ENCODE results near the gene LMO7.

Gene LMO7

DNA sequence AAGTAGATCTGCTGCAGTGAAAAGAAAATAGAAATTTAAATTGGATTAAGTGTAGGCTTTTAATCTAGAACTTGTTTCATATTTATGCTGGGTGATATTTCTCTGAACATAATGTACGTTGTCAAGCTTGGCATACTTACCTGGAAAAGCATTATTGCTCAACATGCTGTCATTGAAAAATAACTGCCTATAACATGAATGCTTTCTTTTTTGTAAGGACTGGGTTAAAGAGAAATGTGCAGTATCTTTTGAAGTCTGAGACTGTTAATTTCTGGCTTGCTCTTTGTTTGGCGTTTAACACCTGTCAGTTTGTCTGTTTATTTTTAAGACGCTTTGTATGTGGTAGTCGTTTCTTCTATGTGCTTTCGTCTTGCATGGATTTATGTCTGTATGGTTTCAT is 175.2 kb downstream of the LMO7 start:
- DNase-seq = no peak

DNA sequence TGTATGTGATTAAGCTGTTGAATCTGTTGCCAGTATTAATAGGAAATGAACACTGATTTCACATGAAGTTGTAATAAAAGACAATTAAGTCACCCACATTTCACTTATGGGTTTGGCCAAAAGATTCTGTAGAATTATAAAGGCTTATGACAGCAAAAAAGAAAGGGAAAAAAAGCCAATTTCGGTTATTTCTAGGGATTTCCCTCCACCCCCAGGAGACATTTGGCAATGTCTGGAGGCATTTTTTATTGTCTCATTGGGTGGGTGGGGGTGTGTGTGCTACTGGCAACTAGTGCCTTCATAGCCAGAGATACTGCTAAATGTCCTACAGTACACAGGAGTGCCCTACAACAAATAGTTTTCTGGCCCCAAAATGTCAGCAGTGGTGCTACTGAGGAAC is 175.7 kb downstream of the LMO7 start:
- DNase-seq = no peak

DNA sequence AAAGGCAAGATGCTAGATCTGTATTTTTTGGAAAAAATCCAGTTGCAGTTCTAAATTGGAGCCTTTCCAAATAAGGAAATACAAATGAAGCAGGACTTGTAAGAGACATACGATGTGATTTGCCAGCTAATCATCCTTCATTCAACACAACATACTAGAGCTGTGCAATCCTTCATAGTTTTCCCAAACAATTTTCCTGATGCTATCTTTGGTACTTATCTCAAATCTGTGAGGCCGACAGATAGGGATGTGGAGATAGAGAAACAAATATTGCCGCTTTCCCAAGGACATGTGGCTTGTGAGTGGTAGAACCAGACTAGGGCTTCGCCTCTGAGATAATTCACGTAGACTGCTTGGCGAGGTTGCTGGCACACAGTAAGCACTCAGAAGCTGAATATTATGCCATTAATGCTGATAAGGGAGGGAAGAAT is 176.6 kb downstream of the LMO7 start:
- no peak for DNase-seq

DNA sequence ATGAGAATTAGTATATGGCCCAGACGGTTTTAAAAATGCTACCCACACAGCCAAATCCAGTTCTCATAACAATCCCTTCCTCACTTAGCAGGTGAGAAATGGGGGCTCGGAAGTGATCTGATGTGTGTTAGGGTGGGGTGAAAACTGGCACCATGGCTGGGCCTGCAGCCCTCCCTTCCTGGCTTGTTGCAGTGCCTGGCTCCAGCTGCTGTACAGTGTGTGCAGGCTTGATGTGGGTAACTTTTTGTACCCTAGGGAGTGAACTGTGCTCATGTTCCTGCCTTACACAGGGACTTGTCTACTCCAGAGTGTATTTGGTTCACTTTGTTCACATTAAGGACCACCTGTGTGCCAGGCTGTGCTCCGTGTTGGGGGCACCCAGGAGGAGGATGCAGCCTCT is 177.2 kb downstream of the LMO7 start:
- DNase-seq = no peak

DNA sequence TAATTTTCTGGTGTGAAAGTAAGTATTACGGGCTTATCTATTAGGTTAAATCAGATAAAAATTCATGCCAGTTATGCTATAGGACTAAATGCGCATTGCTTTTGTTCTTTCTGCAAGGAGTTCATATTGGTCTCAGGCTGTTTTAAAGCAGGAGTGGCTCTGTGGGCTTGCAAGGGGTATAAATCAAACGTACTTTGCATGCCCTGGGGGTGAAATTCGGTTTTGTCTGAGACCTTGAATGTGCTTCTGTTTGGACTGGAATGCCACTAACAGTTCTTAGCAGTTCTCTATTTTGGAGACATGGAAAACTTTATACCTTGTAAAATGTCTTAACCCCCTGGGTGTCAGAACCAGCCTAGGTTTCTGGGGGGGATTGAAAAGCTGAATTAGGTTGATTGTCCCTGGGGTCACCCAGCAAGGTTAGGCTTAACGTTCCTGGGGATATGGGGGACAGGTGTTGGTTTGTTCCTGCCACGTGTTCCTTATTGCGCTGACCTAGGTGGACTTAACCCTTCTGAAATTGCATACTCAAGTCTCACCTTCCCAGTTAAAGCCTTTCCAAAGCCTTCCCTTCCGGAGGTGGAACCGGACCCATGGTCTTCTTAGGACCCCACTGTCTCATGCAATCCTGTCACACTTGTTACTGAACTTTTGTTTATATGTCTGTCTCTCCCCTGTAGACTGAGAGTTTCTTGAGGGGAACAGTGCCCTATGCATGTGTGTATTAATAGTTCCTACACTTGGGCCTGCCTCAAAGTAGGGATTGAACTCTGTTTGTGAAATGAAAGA is 182.2 kb downstream of the LMO7 start:
- no peak for DNase-seq

DNA sequence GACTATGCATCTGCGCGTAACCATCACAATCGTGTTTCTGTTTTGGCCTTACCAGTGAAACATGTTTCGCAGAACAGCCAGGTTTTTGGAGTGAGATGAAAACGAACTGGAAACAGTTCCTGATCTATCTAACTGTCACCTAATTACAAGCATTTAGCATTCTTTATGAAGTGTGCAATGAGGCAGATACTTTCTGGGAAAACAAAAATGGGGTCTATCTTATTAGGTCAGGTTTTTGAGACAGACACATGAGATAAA is 182.8 kb downstream of the LMO7 start:
- no peak for DNase-seq

DNA sequence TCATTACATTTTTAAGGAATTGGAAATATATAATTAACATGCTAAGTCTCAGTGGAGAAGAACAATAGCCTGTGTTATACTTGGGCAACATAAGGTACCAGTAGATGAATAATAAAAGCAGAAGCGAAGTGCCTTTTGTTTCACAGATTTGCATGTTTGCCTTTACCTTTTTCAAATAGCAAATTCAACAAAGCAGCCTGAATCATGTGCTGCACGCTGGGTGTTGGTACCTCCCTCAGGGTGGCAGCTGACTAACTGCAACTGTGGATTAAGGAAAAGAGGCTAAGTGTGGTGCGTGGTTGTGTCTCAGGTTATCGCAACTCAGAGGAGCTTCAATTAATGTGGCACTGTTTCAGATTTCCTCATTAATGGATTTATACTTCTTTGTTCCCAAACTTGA is 189.0 kb downstream of the LMO7 start:
- DNase-seq = no peak

DNA sequence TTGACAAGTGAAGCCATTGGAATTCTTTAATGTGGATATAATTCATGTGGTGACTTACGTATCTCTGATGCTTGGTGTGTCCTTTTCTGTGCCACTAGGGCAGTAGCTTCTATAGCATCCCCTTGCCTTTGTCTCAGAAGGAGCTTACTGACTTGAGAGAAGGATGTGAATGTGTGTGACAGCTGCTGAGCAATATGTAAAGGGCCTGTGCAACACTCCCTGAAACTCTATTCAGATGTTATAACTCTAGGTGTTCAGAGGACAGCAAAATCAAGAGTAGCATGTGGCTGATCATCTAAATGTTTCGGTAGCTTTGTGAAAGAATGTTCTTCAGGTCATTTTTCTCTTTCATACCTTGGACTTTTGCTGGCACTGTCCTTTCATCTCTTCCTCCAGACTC is 189.5 kb downstream of the LMO7 start:
- DNase-seq = no peak

DNA sequence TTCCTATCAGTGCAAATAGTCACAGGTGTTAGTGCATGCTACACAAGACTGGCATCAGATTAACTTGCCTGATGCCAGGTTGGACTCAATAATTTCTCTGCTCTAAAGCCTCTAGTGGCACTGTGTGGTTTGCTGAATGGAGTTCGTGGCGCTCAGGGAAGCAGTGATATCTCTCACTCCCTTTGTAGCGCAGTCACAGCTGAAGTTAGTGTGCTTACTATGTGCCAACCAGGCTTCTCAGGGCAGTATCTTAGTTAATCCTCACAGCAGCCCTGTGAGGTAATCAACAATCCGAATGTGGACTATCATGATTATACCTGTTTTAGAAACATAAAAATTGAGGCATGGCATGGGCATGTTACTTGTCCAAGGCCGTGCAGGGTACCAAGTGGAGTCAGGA is 190.3 kb downstream of the LMO7 start:
- DNase-seq = no peak

DNA sequence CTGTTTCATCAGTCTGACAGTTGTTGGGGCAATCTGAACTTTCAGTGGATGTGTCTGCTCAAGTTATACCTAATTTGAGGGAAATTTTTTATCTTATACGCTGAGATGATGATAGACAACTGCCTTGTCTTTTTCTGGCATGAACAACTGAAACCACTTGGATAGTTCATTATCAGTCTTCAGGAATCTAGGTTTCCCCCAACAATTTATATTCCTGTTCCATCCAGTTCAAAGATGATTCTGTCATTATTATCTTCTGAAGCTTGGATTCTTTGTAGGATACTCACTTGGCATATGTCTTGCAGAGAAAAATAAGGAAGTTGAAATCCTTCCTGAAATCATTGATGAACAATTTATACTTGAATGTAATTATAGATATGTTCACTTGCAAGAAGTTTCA is 193.7 kb downstream of the LMO7 start:
- no peak for DNase-seq

DNA sequence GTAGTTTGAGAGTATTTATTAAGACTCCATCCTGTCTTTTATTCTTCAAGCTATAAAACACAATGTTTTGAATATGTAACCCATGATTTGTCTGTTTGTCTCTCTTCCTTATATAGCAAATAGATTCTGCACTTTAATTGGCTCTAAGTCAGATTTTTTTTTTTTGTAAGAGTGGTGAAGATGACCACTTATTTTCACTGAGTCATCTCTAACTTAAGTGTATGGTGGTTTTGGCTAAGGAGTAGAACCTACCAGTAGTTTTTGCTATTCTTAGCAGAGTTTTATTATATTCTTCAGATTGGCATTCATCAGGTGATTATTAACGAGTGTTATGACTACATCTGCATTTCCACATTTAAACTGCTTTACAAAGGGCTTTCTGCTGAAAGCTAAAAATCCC is 194.7 kb downstream of the LMO7 start:
- no peak for DNase-seq

DNA sequence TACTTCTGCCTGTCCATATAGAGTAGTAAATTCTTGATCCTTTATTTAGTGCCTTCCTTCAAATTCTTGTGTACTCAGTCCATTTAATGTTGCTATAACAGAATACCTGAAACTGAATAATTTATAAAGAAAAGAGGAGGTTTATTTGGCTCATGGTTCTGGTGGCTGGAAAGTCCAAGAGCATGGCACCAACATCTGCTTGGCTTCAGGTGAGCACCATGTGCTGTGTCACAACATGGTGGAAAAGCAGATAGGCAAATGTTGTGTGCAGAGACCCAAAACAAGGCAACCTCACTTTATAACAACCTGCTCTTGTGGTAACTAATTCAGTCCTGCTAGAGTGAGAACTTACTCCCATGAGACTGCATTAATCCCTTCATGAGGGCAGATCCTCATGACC is 195.3 kb downstream of the LMO7 start:
- no peak for DNase-seq

DNA sequence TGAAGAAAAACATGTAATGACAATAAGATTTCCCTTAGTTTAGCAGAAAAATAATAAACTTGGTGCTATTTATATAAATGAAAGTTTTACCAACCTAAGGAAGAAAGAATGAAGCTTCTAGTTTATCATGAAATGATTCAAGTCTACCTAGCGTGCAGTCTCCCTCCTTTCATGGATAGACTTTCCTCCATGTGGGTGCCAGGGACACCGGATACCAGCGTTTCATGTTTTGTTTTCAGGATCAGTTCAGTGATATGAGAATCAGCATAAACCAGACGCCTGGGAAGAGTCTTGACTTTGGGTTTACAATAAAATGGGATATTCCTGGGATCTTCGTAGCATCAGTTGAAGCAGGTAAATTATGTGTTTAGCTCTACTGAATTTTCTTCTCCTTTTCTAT is 196.7 kb downstream of the LMO7 start:
- DNase-seq = no peak

DNA sequence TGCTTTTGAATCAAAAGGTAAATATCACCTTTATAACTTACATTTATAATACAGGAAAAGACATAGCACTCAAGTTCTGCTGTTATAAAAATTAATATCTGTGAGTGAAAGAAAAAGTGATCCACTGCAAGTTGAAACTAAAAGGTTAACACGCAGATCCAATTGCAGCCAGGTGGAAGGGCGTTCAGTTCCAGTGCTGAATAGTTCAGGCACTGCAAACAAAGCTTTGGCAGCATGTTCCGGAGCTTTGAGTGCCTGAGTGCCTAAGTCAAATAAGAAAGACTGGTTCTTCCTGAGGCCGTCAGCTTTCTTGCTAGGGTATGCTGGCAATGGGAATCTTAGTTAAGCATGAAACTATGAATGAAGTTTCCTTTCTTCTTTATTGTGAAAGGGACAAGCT is 200.3 kb downstream of the LMO7 start:
- DNase-seq = no peak

DNA sequence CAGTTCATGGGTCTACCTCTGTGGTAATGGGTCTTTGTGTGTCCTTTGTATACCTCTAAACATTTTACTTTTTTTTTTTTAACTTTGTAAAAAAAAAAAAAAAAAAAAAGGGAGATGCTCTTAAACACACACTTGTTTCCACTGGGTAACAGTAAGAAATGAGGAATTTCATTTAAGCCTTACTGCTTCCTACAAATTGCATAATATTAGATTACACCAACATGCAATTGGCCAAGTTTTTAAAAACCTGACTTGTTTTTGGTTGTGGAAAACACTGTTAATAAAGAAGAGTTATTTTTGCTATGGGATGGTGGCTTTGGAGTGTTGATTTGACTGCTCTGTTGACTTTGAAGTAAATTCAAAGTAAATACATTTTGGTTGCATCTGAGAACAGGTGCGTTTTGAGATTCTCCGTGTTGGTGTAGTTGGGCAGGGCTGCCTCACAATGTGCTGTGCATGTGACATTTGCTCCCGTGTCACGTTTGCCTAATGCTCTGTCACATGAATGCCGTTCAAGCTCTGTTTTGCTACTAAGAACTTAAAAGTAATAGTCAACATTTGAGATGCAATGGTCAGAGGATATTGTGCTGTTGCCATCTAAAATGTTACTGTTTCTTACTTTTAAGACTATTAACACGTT is 202.4 kb downstream of the LMO7 start:
- no peak for DNase-seq

DNA sequence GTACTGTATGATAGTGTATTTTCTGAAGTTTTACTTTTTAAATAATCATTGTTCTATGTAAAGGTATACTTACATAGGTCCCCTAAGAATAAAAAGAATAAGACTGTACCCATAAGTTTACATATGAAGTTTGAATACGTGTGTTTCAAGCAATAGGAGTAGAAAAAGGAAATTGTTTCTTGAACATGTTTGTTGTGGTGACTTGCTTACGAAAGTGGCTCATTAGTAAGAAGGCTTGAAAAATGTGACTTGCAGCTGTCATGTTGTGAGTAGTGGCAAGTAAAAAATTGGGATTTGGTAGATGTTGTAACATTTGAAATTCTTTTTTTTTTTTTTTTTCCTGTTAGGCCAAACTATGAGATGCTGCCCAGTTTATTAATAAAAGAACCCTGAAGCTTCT is 203.3 kb downstream of the LMO7 start:
- DNase-seq = no peak

DNA sequence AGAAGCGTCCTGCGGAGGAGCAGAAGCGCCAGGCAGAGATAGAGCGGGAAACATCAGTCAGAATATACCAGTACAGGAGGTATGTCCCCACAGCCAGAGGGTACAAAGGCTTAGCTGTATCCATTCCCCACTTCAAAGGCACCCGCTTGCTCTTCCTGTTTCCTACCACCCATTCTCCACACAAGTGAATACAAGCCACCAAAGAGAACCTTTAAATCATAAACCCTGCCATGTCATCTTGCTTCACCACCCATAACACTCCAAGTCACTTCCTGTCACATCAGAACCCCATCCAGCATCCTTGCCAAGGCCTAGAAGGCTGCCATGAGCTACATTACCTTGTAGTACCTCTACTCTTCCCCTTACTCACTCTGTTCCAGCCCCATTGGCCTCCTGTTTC is 205.8 kb downstream of the LMO7 start:
- no peak for DNase-seq

DNA sequence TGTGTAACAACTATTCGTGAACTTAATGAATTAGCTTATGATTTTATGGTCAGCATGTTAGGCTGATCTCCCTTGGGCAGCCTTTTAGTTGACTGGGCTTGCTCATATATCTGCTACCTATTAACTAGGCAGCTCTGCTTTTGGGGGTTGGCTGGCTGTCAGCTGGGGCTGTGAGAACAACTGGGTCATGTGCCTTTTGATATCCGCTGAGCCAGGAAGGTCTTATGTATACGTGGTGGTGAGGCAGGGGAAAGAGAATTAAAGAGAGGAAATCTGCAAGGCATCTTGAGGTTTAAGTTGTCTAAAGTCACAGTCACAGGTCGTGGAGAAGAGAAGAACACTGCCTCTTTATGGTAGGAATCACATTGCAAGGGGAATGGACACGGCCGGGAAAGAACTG is 206.9 kb downstream of the LMO7 start:
- no peak for DNase-seq

DNA sequence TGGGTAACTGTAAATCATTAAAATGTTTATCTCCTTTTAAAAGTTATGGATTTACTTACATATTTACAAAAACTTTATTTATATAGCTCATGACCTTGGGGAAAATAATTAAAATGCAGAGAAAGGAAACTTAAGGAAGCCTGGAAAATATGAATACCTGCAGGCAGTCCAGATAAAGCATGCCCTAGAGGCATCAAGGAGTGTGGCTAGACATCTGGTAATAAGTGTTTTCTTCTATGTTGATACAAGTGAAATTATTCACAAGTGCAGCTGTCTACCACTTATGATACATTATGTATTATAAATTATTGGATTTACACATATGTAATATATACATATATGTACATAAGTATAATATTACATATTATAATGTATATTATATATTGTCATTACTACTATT is 207.9 kb downstream of the LMO7 start:
- no peak for DNase-seq

DNA sequence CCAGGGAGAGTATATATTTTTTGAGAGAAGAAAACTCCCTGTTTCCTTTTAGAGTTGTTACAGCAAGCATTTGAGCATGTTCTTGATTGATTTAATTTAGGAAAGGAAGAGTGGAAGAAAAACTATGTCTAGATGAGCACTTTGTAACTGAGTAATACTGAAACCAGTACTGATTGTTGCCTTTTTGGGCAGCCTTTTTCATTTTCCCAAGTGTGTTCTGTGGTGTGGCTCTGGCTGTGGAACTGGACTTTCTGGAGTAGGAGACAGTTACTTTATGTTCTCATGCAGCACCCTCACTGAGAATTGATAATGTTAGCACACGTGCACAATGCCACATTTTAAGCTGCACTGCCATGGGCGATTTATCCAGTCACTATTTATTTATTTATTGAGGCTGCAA is 211.5 kb downstream of the LMO7 start:
- DNase-seq = no peak

DNA sequence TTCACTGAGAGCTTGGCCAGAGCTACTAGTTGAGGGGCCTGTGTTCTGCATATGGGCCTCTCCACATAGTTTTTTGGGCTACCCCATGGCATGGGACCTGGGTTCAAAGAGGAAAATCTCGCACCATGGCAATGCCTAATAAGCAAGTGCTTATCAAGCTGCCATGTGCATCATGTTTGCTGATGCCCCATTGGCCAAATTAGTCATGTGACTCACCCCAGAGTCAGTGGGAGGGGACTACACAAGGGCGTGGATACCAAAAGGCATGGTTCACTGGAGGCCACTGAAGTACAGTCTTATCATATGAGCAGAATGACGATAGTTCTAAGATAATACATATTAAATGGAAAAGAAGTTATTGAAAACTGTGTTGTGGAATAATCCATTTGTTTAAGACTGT is 214.8 kb downstream of the LMO7 start:
- DNase-seq = no peak

DNA sequence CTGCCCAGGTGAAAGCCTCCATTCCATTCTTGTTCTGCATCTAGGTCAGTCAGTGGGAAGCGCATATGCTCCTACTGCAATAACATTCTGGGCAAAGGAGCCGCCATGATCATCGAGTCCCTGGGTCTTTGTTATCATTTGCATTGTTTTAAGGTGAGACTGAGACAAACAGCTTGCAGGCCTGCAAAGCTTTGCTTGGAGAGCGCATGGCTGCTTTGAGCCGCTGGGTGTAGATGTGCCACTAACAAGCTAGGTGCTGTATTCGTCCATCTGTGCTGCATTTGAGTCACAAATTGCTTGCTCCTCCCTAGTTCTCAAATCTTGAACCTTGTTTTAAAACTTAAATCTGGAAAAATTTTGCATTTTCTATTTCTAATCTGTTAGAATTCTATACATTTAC is 219.1 kb downstream of the LMO7 start:
- DNase-seq = no peak

DNA sequence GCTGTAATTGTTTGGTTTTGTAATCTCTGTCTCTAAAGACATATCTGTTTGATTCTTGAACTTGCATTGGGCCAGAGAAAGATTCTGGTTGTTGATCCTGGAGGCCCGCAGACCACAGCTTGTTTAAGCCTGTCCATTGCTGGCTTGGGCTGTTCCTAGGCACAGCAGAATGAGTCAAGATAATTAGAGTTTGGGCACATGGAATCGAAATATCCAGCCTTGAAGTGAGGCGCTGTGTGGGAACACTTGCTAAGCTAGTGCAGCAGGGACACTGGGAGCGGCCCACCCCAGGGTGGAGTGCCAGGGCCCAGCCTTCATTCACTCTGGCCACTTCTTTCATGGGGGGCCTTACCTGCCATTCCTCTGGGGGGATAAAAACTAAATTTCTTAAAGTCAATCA is 219.7 kb downstream of the LMO7 start:
- no peak for DNase-seq

DNA sequence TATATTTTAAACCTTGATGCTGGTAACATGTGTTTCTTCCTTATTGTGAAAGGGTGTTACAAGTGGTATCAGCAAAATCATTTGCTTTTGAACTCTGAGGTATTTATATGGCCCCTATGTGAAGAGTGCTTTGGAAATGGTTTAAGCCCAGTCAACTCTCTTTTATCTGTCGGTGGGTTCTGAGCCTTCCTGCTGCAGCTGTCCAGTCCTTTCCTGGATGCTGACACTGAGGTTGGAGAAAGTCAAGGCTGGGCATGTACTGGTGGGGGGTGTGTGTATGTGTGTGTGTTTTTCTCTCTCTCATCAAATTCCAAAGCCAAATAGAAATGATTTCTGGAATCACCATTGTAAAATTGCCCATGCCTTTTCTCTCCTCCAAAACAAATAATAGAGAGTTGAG is 221.2 kb downstream of the LMO7 start:
- DNase-seq = no peak

DNA sequence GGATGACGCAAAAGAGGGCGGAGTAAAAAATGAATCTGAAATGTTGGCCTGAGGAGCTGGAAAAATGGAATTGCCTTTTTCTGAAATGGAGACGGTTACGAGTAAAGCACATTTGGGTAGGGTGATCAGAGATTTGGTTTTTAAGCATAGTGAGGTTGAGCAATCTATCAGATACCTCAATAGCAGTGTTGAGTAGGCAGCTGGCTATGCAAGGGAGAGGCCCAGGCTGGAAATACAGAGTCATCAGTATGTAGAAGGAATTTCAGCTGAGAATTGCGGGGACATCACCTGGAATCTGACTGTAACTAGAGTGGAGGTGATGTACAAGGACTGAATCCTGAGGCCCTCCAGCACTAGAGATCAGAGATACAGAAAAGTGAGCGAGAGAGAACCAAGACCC is 224.8 kb downstream of the LMO7 start:
- no peak for DNase-seq

All from activated CD4-positive, alpha-beta T cell treated with anti-CD3 and anti-CD28 coated beads, Interleukin-2, amount 50 U/mL, for 16 hours (primary cell).